ENCODE measurements around the gene GPR153.

- TF ChIP-seq ATF3 (IDR thresholded peaks at IDR 0.05) = no peak
- TF ChIP-seq CTCF (IDR thresholded peaks at IDR 0.05 in 2 of 3, conservative IDR thresholded peaks at IDR 0.05 in 1 of 3; ENCODE audit: borderline replicate concordance in 1 of 3, insufficient read depth in 1 of 3, low read depth in 2 of 3, low read length in 2 of 3) = peak in 2 of 3 experiments; percentile 7 to 18; a peak in 3 of 6 replicates
- no peak for TF ChIP-seq POLR2A (IDR thresholded peaks at IDR 0.05; ENCODE audit: borderline replicate concordance, extremely low read depth, insufficient read depth, insufficient read length)
- no peak for TF ChIP-seq SP1 (IDR thresholded peaks at IDR 0.05; ENCODE audit: low read depth)
- TF ChIP-seq SIN3A (IDR thresholded peaks at IDR 0.05; ENCODE audit: low read depth) = no peak
- no peak for TF ChIP-seq REST (IDR thresholded peaks at IDR 0.05; ENCODE audit: low read depth)
- no peak for TF ChIP-seq MAX (IDR thresholded peaks at IDR 0.05)
- TF ChIP-seq JUND (IDR thresholded peaks at IDR 0.05) = no peak
- TF ChIP-seq SRF (IDR thresholded peaks at IDR 0.05; ENCODE audit: low read depth) = no peak
- no peak for TF ChIP-seq EGR1 (IDR thresholded peaks at IDR 0.05; ENCODE audit: low read depth)
- no peak for TF ChIP-seq EZH2phosphoT487 (IDR thresholded peaks at IDR 0.05; ENCODE audit: borderline replicate concordance)
Observed at GRCh38 chr1:6272868-6273267, 12.0 kb upstream of the GPR153 start.
